GM21529 (cell line): ENCODE results near the gene KIF6.

Experiments
- ATAC-seq: cut with Tn5 transposase; IDR thresholded peaks from one replicate; pipeline ENCODE4 v1.9.1; 2021; ENCODE audit not compliant: unreplicated experiment

The KIF6 gene

DNA sequence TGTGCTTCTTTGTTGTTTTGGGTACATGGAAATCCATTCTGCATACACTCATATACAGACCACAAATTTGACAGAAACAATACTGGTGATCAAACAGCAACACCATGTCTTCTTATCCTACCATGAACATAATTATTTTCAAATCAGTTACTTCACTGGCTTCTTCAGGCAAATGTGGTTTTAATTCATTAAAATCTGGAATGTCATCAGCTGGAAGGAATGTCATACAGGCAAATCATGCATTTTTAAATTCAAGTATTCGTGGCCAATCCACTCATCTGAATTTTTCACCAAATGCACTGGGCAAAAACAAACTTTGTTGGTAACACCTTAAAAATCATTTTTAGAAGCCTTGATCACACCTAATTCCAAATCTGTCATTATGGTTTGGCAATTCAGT, 59.3 kb downstream of the KIF6 start:
- ATAC-seq, result no peak

DNA sequence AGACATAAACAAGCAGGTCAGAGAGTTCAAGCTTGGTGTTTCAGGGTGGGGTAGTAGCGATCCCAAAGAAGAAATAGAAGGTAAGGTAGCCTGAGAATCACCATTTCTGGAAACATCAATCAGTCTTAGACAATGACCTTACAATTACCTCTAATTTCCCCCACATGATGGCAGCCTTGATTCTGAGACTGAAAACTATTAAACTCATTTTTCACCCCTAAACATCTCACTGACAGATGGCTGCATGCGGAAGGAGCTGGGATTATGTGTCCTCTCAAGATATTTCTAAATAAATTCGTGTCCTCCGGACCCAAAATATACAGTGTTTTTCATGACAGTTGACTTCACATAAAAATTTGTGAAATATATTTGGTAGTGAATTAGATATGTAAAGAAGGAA, 61.0 kb downstream of the KIF6 start:
- no peak for ATAC-seq

DNA sequence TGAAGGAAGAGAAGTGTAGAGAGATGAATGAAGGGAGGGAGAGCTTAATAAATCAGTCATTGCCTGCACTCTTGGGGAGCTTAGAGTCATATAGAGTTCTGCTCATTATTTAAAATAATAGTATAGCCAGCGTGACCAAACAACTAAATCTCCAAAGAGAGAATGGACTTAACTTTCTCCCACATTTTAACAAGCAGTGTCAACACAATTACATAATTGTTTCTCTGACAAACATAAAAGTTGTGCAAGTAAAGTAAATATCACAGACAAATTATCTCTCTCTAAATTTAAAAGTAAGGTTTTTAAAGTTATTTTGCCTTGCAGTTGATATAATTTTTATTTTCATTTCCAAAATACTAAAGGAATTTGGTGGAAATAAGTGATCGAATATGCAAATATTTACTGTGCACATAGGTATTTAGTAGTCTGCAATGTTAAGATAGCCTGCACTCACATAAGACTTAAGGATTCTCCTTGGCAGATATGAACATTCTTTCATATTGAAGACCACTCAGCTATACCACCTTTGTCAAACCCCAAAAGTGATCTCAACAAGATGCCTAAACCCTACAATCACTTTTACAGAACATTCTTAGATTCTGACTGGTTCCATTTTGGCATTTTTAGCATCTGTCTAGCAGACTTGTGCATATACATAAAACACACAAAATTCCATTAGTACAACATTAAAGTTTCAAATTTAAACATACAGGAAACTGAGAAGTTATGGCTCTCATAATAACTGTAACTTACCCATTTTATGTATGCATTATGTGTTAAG, 67.7 kb downstream of the KIF6 start:
- no peak for ATAC-seq

DNA sequence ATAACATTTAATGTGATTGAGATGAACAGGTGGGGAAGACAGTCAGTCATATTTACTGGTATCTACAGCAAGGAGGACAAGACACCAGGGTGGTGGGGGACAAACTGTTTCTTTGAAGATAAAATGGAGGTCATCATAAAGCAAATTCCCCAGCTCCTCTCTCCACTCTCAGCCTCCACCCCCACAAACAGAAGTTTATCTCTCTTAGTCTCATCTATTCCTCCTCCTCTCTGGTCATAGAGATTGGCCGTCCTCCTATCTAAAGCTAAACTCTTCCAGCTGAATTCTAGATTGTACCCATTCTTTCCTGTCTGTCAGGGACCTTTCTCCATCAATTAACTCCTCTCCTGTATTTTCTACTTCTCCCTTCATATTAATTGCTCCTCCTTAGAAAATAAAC, 71.1 kb downstream of the KIF6 start:
- no peak for ATAC-seq

DNA sequence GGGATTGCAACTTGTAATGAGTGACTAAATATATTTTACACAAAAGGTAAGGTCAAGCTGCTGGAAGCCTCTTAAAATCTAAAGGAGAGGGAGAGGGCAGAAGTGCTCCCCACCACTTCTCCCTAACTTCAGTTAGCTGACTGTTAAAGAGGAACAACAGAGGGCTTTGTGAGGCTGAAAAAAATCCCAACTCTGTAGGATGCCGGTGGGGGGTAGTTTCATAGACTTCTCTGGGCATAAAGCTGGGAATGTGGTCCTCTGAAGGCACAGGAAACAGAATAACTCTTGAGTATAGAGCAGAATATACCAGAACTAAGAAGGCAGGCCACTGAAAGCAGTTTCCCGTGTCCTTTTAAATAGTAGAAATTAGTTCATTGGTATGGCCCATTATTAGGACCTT, 71.6 kb downstream of the KIF6 start:
- no peak for ATAC-seq

DNA sequence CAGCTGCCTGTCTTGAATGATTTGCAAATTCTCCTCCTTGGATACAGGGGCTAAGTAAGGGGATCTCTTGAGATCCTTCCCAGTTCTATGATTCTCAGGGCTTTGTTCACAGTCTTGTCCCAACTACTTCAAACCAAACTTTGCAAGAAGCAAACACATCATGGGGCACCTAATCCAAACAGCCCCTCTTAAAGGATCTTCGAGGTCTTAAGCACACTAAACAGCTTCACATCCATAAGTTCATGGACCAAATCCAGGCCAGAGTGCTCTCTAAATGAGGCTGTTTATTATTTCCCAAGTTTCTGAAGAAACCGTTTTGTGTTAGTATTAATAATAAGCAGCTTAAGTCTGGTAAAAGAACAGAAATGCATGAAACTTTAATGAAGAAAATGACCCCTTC, 75.2 kb downstream of the KIF6 start:
- no peak for ATAC-seq

DNA sequence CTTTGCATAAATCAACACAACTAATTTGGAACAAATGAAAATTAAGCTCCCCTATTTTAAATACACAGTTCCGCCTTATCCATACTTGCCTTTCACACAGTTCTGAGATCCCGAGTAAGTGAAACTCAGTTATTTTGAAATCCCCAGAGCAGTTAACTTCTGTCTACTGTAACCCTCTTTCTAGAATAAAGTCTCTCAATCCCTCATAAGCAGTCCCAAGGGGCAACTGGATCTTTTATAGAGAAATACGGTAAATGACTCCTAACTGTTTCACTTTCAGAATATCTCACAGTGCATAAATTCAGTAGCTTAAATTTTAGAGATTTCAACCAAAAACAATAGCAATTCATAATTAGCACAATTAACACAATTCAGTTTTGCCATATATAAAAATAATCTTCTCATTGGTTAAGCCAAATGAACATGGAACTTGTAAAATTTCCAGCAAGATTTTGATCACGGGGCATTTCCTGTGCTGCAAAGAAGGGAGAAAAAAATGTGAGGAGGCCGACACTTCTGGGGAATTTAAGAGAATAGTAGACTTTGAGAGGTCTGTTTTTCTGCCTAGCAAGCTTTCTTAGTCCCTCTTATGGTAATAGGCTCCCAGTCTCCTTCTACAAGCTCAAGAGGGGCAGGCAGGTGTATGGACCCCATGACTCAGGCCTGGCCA, 78.3 kb downstream of the KIF6 start:
- no peak for ATAC-seq

DNA sequence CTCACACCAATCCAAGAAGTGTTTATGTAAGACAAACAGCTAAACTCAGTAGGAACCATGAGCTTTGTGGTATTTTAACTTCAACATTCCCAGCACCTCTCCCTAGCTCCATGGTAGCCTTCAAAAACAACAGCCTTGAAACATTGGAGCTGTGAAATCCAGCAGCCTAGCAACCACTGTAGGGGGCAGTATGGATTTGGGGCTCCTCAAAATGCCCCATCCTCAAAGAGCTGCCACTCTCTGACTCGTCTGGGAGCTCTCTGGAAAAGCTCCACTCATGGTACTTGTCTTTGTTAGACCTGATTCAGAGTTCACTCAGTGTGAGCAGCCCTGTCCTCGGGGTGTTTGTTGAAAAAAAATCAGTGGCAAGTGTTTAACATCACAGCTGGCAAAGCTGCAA, 82.9 kb downstream of the KIF6 start:
- no peak for ATAC-seq

DNA sequence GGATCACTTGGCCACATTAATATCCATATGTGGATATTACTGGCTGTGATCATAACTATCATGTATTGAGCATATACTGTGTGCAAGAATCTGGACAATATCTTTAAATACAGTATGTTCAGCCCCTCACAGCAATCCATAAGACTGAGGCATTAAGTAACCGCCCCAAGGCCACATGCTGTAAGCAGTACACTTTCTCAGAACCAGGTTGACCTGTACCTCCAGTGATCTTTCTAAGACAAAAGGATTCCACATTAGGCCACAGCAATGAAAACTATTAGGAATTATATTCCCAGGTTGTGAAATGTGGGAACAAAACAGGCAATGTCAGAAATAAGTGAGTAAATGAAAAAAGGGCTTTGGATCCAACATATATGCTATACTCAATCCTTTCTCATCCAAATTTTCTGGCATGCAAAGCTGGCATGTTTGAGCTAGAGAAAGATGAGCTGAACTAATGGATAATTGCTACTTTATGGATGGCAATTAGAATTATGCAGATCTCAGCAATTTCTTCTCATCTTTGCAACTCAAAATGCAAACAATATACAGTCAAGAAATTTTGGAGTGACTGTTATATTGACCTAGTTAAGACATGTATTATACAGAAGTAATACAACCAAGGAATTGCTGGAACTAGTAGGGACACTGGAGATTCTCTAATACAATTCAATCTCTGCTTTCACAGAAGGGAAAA, 86.9 kb downstream of the KIF6 start:
- ATAC-seq, result no peak

DNA sequence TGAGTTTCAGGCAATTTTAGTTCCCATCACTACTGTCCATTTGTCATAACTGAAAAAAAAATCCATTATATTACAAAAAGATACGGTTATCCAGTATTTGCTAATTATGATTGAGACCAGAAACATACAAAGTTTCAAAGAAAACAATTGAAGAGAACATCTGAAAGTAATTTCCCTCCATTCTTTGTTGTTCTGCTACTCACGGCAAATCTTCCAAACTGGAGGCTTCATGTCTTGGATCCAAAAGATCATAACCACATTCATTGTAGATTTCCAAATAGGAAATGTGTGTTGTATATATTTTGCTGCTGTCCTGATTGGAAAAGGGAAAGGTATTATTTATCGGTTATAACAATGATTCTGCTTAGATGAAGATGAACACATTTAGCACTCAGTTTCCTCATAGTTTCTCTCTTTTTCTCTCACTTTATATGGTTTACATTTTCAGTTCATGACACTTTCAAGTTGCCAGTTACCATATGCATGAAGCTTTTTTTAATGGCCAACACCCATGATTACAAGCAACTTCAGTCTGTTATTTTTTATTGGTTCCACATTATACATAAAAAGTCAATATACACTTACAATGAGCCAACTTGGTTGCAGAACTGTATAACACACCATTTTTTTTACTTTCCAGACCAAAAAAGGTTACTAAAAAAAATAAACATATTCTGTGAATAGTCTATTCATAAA, 90.4 kb downstream of the KIF6 start:
- no peak for ATAC-seq

DNA sequence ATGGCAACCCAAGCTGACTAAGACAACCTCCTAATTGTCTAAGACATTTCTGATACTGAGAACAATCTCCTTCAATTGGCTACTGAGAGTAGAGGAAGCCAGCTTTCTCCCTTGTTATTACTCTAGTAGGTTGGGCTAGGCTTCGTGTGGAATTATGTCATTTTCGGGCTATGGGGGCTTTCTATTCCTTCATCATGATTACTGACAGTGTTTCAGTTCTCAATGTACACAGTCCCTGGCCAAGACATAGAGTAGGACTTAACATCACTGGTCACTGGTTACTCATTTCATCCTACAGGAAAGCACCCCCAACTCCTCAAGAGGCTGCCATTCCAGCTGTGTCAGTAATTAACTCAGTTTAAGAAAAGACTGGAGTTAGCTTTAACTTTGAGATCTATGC, 100.0 kb downstream of the KIF6 start:
- ATAC-seq, result no peak

DNA sequence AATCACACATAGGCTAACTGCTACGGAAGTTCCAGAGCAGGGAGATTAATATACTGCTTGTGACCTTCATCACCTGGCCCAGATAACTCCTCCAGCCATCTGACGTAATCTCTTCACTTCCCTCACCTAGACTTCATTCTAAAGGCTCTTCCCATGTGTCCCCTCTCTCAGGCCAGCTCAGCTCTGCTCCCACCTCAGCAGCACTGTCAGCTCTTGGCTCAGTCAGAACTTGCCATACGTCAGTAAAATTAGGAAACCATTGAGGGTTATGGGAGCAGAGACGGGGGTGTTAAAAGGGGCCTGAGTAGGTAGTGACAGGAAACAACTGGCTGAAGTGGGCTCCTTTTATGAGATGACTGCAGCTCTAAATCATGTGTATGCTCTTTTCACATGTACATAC, 101.5 kb downstream of the KIF6 start:
- no peak for ATAC-seq

DNA sequence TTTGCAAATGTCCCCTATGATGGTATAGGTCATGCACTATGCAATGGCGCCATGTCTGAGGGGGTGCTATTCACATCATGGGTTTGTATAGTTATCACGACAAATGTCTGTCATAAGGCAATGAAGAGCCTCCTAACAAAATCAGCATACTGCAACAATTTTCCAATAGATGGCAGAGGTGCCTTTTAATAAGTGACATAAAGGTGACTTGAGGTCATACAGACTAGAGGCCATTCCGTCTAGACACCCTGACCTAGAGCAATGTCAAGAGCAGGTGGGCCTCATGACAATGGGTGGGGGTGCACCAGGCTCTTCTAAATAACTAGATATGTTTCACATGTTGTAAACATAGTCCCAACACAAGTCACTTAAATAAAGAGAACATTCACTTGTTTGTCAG, 107.7 kb downstream of the KIF6 start:
- ATAC-seq, result no peak

DNA sequence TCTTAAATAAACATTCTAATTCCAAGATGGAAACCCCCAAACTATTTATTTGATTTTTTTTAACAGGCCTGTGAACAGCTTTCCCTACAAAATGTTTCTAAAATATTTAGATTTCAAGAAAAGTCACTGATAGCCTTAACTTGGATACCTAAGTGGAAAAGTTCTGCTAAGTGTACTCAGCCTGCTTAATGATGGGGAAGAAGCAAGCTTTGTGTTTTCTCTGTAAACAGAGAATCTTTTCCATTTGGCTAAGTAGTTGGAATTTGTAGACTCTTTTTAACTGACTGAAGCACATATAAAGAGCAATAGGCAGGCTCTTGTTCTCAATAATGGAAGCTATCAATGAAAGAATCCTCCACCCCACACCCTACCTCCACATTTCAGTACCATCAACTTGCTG, 108.2 kb downstream of the KIF6 start:
- no peak for ATAC-seq

DNA sequence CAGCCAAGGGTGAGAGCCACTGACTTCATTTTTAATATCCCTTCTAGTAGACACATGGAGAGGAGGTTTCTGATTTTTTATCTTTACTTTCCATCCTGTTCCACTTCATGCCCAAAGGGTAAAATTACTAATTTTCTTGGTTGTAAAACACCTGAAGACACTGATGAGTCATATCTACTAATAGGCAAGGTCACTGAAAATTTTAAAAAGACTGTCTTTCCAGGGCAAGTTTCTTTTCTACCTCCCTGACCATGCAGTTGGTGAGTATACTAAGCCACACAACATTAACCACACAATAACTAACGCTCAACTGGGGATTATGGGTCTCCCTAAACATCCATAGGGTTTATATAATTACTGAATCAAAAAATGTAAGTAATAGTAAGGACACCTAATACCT, 109.6 kb downstream of the KIF6 start:
- ATAC-seq, result no peak

DNA sequence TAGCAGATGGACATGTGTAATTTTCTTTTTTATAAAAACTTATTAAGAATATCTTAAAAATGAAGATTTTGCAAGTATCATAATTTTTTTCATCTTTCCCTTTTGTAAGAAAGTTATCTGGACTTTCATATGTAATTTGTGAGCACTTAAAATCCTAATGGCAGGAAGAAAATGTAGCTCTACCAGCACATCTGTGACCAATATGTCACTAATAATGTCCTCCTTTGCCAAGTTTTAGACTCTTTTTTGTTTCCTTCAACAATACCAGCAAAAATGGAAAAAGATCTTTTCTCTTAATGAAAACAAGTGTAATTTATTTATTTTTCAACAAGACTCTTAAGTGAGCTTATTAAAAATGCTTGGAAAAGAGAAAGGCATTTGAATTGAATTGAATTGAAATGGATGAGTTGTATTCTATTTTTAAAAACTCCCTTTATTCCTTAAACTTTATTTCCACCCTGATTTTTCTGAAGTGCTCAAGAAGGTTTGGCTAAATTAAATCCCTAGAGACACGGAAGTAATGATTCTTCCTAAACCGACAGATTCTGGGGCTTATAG, 110.7 kb downstream of the KIF6 start:
- ATAC-seq, result no peak

DNA sequence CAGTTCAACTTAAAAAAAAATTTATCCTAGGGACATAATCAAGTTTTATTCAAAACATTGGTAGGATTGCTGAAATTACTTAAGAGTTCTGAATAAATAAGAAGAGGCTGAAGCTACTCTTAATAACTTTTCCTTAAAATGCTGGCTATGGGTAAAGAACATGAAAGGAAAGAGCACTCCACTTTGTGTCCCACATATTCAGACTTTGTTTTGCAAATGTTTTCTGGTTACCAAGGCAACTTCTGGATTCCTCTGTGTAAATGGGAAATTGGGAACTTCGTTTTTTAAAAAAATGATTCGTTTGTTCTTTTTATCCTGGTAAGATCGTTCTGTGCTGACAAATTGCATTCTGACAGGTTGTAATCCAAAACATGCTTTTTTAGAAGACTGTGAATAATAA, 115.0 kb downstream of the KIF6 start:
- no peak for ATAC-seq

DNA sequence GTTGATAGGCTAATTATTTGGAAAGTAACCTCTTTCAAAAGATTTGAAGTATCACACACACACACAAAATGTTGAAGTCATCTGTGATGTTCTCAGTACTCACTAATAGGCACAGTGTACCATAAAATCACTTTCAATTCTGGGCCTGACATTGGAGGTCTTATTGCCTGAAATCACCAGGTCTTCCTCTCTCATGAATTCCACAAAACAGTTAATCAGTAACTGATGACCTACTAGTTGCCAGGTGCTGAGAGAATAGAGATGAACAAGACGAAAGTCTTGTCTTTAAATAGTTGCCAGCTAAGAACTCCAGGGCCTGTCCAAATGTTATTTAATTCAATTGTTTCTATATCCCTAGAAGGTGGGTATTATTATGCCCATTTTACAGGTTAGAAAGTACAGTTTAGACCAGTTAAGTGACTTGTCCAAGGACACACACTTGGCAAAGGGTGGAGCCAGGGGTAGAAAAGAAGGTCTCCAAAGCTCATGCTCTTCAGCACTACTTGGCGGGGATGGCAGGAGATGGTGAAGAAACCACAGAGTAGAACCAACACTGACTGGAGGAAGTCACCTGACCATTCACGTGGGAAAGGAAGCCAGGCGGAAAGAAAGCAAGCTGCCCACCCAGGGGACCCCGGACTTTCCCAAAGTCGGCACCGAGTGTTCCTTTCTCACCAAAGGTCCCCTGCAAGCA, 116.4 kb downstream of the KIF6 start:
- peak; percentile 81 for ATAC-seq

DNA sequence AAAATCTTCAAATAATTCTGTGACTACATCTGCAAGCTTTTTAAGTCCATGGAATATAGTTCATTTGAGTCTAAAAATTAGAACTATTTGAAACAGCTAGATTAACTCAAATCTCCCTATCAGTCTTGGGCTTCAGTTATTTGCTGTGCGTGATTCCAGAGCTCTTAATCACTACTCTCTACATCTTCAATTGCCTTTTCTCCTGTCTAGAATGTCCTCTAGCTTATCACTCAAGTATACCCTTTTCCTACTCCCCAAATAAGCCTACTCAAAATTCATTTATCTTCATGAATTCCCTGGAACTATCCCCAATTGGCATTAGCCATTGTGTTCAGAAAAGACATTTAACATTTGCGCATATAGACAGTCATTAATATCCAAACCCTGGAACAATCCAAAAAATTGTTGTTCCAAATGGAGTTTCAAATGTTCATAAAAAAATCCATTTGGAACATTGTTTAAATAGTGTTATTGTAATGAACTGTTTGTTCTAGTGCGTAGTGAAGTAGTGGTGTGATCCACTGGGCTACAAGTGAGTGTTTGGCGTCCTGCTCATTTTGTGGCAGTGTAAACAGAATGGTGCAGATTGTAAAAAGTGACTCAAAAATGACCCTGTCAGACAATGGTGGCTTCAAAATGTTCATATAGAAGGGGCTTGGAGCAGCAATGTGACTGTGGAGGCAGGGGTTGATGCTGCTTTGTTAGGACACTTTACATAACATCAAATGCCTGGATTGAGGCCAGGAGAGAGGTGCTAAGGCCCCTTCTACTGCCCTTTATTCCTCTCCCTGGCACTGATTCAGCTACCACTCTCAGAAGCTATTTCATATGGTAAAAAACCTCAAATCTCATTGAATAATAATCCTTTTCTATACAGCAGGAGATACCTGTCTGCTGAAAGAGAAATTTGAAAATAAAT, 122.3 kb downstream of the KIF6 start:
- ATAC-seq, result no peak

DNA sequence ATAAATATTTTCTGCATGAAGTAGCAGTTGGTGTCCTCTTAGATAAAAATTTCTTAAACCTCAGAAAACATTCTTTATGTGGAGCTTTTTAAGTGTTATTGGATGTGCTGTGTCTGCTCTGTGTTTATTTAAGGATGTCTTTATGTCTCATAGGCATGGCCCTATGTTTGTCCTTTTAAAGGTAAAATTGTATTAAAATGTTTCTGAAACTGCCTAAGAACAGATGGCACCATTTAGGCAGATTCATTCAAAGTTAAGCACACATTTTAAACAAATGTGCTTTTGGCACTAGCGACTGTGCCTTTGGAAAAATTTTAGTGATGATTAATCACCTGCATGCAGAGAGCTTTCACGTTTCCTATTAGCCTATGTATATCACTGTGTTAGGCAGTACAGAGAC, 125.2 kb downstream of the KIF6 start:
- no peak for ATAC-seq
